ENCODE measurements around the gene STX4. TPM values are rescaled to one million over a fixed set of nuclear protein-coding genes. Genes with fewer than 3 reads are reported as not detected.

Gene STX4
- total RNA-seq, 1 donor from 2014 or later, result 6.6 TPM

DNA sequence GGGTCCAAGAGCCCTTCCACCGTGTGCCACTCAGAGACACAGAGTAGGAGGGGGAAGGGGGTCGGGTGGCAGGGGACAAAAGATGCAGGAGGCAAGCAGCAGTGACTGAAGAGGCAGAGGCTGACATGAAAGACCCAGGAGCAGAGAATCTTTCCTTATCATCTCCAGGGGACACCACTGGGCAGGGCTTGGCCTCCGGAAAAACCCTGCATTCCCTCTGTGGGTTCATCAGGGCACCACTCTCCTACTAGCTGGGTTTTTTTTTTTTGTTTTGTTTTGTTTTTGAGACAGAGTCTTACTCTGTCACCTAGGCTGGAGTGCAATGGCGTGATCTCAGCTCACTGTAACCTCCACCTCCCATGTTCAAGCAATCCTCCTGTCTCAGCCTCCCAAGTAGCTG, 2.1 kb upstream of the STX4 start:
- H3K4me2 ChIP-seq, result no peak overlapping the region
- DNase-seq (ENCODE audit: low spot score), result no peak
- no peaks in the 10 kb centered on the region for H3K79me2 ChIP-seq (ENCODE audit: low read depth)
- Mint-ChIP-seq H3K27ac (no peak overlapping the region), H3K4me3 (no peak overlapping the region), H3K4me1 (peaks cover 14% of the 10 kb centered on the region), H3K9me3 (no peaks in the 10 kb centered on the region), H3K36me3 (no peaks in the 10 kb centered on the region), H3K27me3 (ENCODE audit: insufficient read depth, low read depth) (peaks cover 2% of the 10 kb centered on the region)
- no peaks in the 10 kb centered on the region for H3K36me3 ChIP-seq
- TF ChIP-seq EZH2 (IDR thresholded peaks at IDR 0.05), result no peak
- no peak for TF ChIP-seq EZH2phosphoT487 (IDR thresholded peaks at IDR 0.05)
- TF ChIP-seq, protein P1, sequence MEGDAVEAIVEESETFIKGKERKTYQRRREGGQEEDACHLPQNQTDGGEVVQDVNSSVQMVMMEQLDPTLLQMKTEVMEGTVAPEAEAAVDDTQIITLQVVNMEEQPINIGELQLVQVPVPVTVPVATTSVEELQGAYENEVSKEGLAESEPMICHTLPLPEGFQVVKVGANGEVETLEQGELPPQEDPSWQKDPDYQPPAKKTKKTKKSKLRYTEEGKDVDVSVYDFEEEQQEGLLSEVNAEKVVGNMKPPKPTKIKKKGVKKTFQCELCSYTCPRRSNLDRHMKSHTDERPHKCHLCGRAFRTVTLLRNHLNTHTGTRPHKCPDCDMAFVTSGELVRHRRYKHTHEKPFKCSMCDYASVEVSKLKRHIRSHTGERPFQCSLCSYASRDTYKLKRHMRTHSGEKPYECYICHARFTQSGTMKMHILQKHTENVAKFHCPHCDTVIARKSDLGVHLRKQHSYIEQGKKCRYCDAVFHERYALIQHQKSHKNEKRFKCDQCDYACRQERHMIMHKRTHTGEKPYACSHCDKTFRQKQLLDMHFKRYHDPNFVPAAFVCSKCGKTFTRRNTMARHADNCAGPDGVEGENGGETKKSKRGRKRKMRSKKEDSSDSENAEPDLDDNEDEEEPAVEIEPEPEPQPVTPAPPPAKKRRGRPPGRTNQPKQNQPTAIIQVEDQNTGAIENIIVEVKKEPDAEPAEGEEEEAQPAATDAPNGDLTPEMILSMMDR (IDR thresholded peaks at IDR 0.05), result no peak
- H3K27ac ChIP-seq, result no peak overlapping the region
- no peaks in the 10 kb centered on the region for H4K20me1 ChIP-seq (ENCODE audit: low read depth)
- H2AFZ ChIP-seq (replicated peaks), result no peak overlapping the region
- H3K9ac ChIP-seq, result no peak overlapping the region
- H3K4me3 ChIP-seq, result no peak overlapping the region
- H3F3A ChIP-seq (ENCODE audit: low read depth), result peaks cover 13% of the 10 kb centered on the region
- H3K4me1 ChIP-seq, result peaks cover 6% of the 10 kb centered on the region
- no peaks in the 10 kb centered on the region for H3K27me3 ChIP-seq
- H3K9me3 ChIP-seq (ENCODE audit: low read depth), result no peaks in the 10 kb centered on the region

DNA sequence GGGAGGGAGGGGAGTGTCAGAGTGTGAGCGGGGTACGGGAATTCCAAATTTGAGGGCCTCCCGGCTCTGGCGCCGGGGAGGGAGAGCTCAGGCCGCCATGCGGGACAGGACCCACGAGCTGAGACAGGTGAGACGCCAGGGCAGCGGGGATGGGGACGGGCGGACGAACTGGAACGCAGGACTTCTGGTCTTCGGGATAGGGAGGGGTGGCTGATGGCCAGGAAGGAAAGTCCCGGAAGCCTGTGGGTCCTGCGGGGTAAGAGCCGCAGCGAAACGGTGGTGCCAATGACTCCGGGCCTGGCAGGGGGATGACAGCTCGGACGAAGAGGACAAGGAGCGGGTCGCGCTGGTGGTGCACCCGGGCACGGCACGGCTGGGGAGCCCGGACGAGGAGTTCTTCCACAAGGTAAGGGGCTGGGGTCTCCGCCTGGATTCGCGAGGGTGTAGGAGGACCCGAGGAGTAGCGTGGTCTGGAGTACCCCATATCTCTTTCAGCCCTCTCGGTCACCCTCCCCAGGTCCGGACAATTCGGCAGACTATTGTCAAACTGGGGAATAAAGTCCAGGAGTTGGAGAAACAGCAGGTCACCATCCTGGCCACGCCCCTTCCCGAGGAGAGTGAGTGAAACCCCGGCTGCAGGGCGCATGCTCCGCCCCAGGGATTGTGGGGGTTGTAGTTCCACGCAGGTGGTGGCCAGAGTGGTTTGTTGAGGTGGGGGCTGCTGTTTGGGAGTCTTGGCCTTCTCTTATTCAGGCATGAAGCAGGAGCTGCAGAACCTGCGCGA, 543 bp downstream of the STX4 start:
- peak overlapping the region; percentile 83 for H2AFZ ChIP-seq (replicated peaks)
- no peak overlapping the region for H3K27ac Mint-ChIP-seq
- no peaks in the 10 kb centered on the region for H3K27me3 ChIP-seq
- DNase-seq (ENCODE audit: low spot score), result peak; percentile 94
- no peak overlapping the region for H3K27ac ChIP-seq
- no peak overlapping the region for H3K9ac ChIP-seq
- H3K79me2 ChIP-seq (ENCODE audit: low read depth), result no peaks in the 10 kb centered on the region
- no peaks in the 10 kb centered on the region for H4K20me1 ChIP-seq (ENCODE audit: low read depth)
- peaks cover 13% of the 10 kb centered on the region for H3F3A ChIP-seq (ENCODE audit: low read depth)
- H3K36me3 Mint-ChIP-seq, result no peaks in the 10 kb centered on the region
- peak overlapping the region; percentile 90 for H3K4me2 ChIP-seq
- H3K4me3 ChIP-seq, result peak overlapping the region; percentile 91
- peaks cover 14% of the 10 kb centered on the region for H3K4me1 Mint-ChIP-seq
- no peaks in the 10 kb centered on the region for H3K9me3 Mint-ChIP-seq
- no peak for TF ChIP-seq EZH2phosphoT487 (IDR thresholded peaks at IDR 0.05)
- peaks cover 2% of the 10 kb centered on the region for H3K27me3 Mint-ChIP-seq (ENCODE audit: insufficient read depth, low read depth)
- H3K4me1 ChIP-seq, result peaks cover 6% of the 10 kb centered on the region
- no peaks in the 10 kb centered on the region for H3K9me3 ChIP-seq (ENCODE audit: low read depth)
- H3K36me3 ChIP-seq, result no peaks in the 10 kb centered on the region
- peak overlapping the region; percentile 95 for H3K4me3 Mint-ChIP-seq

DNA sequence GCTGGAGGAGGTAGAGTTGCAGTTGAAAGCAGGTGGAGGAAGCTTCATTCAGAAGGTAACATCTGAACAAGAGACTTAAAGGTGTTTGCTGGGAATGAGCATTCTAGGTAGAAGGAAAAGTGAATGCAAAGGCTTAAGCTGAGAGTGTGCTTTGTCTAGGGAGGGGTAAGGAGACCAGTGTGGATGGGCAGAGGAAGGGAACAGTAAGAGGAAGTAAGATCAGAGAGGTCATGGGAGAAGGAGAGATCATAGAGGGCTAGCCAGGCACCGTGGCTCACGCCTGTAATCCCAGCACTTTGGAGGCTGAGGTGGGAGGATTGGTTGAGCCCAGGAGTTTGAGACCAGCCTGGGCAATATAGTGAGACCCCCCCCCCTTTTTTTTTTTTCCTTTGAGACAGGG, 3.3 kb downstream of the STX4 start:
- Mint-ChIP-seq H3K4me1 (peaks cover 10% of the 10 kb centered on the region), H3K4me3 (no peak overlapping the region), H3K36me3 (peaks cover 3% of the 10 kb centered on the region), H3K27ac (no peak overlapping the region), H3K9me3 (no peaks in the 10 kb centered on the region), H3K27me3 (ENCODE audit: insufficient read depth, low read depth) (peaks cover 2% of the 10 kb centered on the region)
- DNase-seq (ENCODE audit: low spot score), result no peak
- Histone ChIP-seq H3K27me3 (no peaks in the 10 kb centered on the region), H3K36me3 (no peaks in the 10 kb centered on the region), H2AFZ (replicated peaks) (no peak overlapping the region), H3K79me2 (ENCODE audit: low read depth) (no peaks in the 10 kb centered on the region), H3F3A (ENCODE audit: low read depth) (peaks cover 13% of the 10 kb centered on the region), H3K27ac (no peak overlapping the region), H3K4me3 (no peak overlapping the region), H3K4me2 (no peak overlapping the region), H4K20me1 (ENCODE audit: low read depth) (no peaks in the 10 kb centered on the region), H3K9ac (no peak overlapping the region), H3K9me3 (ENCODE audit: low read depth) (no peaks in the 10 kb centered on the region), H3K4me1 (peaks cover 6% of the 10 kb centered on the region)
- TF ChIP-seq EZH2phosphoT487 (IDR thresholded peaks at IDR 0.05), result no peak

DNA sequence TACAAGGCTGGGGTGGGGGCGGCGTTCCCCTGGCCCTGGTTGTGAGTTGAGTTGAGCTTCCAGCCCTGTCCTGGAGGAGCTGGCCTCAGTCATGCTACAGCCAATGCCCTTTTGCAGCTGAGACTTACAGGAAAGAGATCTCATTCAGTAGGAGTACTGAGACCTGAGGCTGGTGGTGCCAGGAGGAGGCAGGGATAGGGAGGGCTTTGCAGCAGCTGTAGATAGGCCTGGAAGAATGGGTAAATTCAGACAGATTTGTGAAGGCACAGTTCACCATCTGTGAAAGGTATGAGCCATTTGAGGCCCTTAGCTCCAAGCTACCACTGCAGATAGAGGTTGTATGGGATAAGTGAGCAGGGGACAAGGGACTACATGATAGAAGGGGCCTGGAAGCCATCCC, 5.6 kb downstream of the STX4 start:
- no peaks in the 10 kb centered on the region for H3K9me3 ChIP-seq (ENCODE audit: low read depth)
- no peaks in the 10 kb centered on the region for H4K20me1 ChIP-seq (ENCODE audit: low read depth)
- H3K36me3 Mint-ChIP-seq, result peaks cover 4% of the 10 kb centered on the region
- no peak overlapping the region for H3K4me2 ChIP-seq
- TF ChIP-seq, protein P1 (IDR thresholded peaks at IDR 0.05), result no peak
- no peak for TF ChIP-seq EZH2 (IDR thresholded peaks at IDR 0.05)
- no peak for TF ChIP-seq EZH2phosphoT487 (IDR thresholded peaks at IDR 0.05)
- no peaks in the 10 kb centered on the region for H3K27me3 Mint-ChIP-seq (ENCODE audit: insufficient read depth, low read depth)
- no peaks in the 10 kb centered on the region for H3K4me1 Mint-ChIP-seq
- no peak overlapping the region for H3K4me3 Mint-ChIP-seq
- no peaks in the 10 kb centered on the region for H3K9me3 Mint-ChIP-seq
- H3K36me3 ChIP-seq, result no peaks in the 10 kb centered on the region
- no peaks in the 10 kb centered on the region for H3K4me1 ChIP-seq
- no peak overlapping the region for H2AFZ ChIP-seq (replicated peaks)
- H3K4me3 ChIP-seq, result no peak overlapping the region
- H3F3A ChIP-seq (ENCODE audit: low read depth), result peaks cover 9% of the 10 kb centered on the region
- peak overlapping the region; percentile 57 for H3K27ac Mint-ChIP-seq
- no peaks in the 10 kb centered on the region for H3K79me2 ChIP-seq (ENCODE audit: low read depth)
- DNase-seq (ENCODE audit: low spot score), result no peak
- no peaks in the 10 kb centered on the region for H3K27me3 ChIP-seq
- no peak overlapping the region for H3K27ac ChIP-seq
- no peak overlapping the region for H3K9ac ChIP-seq
